Measurements from ENCODE around the gene INPP5A. TPM values are rescaled to one million over a fixed set of nuclear protein-coding genes. Genes with fewer than 3 reads are reported as not detected.

INPP5A gene
- total RNA-seq, 1 experiment from 2014 or later: 16.6 TPM

- Mint-ChIP-seq H3K27ac (ENCODE audit: unreplicated experiment) (no peak overlapping the region), H3K9me3 (ENCODE audit: low read depth, unreplicated experiment) (no peaks in the 10 kb centered on the region), H3K4me1 (ENCODE audit: low read depth, unreplicated experiment) (peaks cover 14% of the 10 kb centered on the region), H3K36me3 (ENCODE audit: insufficient read depth, unreplicated experiment) (no peaks in the 10 kb centered on the region), H3K4me3 (ENCODE audit: low read depth, unreplicated experiment) (no peak overlapping the region), H3K27me3 (ENCODE audit: unreplicated experiment) (no peaks in the 10 kb centered on the region)
- no peak for DNase-seq
- TF ChIP-seq CTCF (IDR thresholded peaks at IDR 0.05; ENCODE audit: unreplicated experiment): no peak
- CTCF ChIA-PET: no interaction called here
- BruUV-seq (replicated peaks): no TSS peak
- intact Hi-C loops (cut with micrococcal nuclease; ENCODE audit: unreplicated experiment): no loop called here
Observed at GRCh38 chr10:132640326-132641125, 102.9 kb downstream of the INPP5A start.

DNA sequence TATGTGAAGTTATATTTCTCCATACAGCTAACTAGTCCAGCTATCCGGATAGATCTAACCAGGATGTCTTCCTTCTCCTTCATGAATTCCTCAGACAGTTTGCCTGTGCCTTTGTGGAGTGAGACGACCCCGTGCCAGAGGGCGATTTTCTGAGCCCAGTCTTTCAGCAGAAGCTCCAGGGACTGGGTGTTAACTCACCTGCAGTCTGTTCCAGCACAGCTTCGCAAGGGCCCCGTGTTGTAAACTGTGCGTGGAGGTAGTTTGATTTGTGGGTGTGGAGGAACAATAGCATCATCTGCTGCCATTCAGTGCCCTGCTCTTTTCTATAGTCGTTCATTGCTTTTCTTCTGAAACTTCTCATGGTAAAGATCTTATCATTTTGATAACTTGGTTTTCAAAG, 103.8 kb downstream of the INPP5A start:
- CTCF ChIA-PET: no interaction called here
- intact Hi-C loops (cut with micrococcal nuclease; ENCODE audit: unreplicated experiment): no loop called here
- Mint-ChIP-seq H3K9me3 (ENCODE audit: low read depth, unreplicated experiment) (no peaks in the 10 kb centered on the region), H3K27me3 (ENCODE audit: unreplicated experiment) (no peaks in the 10 kb centered on the region), H3K27ac (ENCODE audit: unreplicated experiment) (no peak overlapping the region), H3K4me3 (ENCODE audit: low read depth, unreplicated experiment) (no peak overlapping the region), H3K4me1 (ENCODE audit: low read depth, unreplicated experiment) (peaks cover 14% of the 10 kb centered on the region), H3K36me3 (ENCODE audit: insufficient read depth, unreplicated experiment) (no peaks in the 10 kb centered on the region)
- DNase-seq: no peak
- TF ChIP-seq CTCF (IDR thresholded peaks at IDR 0.05; ENCODE audit: unreplicated experiment): no peak
- no TSS peak for BruUV-seq (replicated peaks)

- Mint-ChIP-seq H3K4me3 (ENCODE audit: low read depth, unreplicated experiment) (no peak overlapping the region), H3K27me3 (ENCODE audit: unreplicated experiment) (no peaks in the 10 kb centered on the region), H3K4me1 (ENCODE audit: low read depth, unreplicated experiment) (peaks cover 13% of the 10 kb centered on the region), H3K9me3 (ENCODE audit: low read depth, unreplicated experiment) (no peaks in the 10 kb centered on the region), H3K36me3 (ENCODE audit: insufficient read depth, unreplicated experiment) (no peaks in the 10 kb centered on the region), H3K27ac (ENCODE audit: unreplicated experiment) (no peak overlapping the region)
- CTCF ChIA-PET: no interaction called here
- no peak for TF ChIP-seq CTCF (IDR thresholded peaks at IDR 0.05; ENCODE audit: unreplicated experiment)
- no TSS peak for BruUV-seq (replicated peaks)
- intact Hi-C loops (cut with micrococcal nuclease; ENCODE audit: unreplicated experiment): no loop called here
- no peak for DNase-seq
Observed at GRCh38 chr10:132641966-132642731, 104.6 kb downstream of the INPP5A start.

DNA sequence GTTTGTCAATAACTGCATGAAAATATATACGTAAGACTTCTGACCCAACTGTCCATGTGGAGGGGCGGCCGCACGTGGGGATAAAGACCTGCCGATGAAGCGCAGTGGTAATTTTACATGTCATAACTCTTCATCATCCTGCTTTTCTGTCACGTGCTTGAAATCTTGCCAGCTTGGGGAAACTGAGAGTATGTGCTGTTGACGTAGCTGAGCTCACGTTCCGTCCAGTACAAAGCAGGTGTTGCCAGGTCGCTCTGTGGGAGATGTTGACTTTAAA, 105.1 kb downstream of the INPP5A start:
- Mint-ChIP-seq H3K27me3 (ENCODE audit: unreplicated experiment) (no peaks in the 10 kb centered on the region), H3K4me3 (ENCODE audit: low read depth, unreplicated experiment) (no peak overlapping the region), H3K36me3 (ENCODE audit: insufficient read depth, unreplicated experiment) (no peaks in the 10 kb centered on the region), H3K4me1 (ENCODE audit: low read depth, unreplicated experiment) (peaks cover 8% of the 10 kb centered on the region), H3K27ac (ENCODE audit: unreplicated experiment) (no peak overlapping the region), H3K9me3 (ENCODE audit: low read depth, unreplicated experiment) (no peaks in the 10 kb centered on the region)
- BruUV-seq (replicated peaks): no TSS peak
- TF ChIP-seq CTCF (IDR thresholded peaks at IDR 0.05; ENCODE audit: unreplicated experiment): no peak
- intact Hi-C loops (cut with micrococcal nuclease; ENCODE audit: unreplicated experiment): no loop called here
- CTCF ChIA-PET: no interaction called here
- no peak for DNase-seq

All from Calu3 (cell line).